ENCODE data around the gene DDR2. TPM values are rescaled to one million over a fixed set of nuclear protein-coding genes. Genes with fewer than 3 reads are reported as not detected.
"Not testable (repeated sequence)": the region's sequence is repeated elsewhere in the genome, so short reads cannot be mapped to it uniquely, and the experiment has no call there.

DDR2 gene
- total RNA-seq, 1 donor from 2014 or later, result 1.3 TPM

DNA sequence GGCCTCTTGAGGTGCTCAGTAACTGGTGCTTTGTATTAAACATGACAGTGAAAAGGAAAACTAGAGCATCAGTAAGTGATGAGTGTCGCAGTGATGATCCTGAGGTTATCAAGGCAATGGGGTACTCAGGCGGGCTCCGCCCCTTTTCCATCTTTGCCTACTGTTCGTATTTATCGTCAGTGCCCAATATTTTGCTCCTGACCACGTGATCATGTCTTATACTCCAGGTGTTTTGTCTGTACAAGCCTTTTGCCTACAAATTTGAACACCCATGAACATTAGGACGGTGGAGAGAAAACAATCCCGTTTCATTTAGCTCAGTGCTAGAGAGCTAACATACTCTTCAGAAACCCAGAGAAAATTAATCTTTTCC, 158.7 kb downstream of the DDR2 start:
- not testable (repeated sequence) for DNase-seq (ENCODE audit: low read depth)
- peak overlapping the region; percentile 53 for H3K4me3 ChIP-seq (ENCODE audit: low read depth, low read length)

DNA sequence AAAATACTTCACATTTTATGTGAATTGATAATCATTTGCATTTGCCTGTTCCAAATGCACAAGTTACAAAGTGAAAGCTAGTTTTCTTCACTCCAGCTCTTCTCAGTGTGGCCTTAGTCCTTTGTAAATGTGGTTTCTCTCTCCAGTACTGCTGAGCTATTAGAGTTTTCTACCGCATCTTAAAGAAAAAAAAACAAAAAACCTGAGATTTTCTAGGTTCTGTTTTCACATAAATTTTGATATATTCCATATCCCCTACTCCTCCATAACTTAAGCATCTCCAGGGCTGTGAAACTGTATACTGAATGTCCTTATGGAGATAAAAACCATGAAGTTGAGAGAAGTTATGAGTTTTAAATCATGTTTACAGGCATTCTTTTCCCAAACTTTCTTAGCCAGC, 162.0 kb downstream of the DDR2 start:
- H3K4me3 ChIP-seq (ENCODE audit: low read depth, low read length), result not testable (repeated sequence)

DNA sequence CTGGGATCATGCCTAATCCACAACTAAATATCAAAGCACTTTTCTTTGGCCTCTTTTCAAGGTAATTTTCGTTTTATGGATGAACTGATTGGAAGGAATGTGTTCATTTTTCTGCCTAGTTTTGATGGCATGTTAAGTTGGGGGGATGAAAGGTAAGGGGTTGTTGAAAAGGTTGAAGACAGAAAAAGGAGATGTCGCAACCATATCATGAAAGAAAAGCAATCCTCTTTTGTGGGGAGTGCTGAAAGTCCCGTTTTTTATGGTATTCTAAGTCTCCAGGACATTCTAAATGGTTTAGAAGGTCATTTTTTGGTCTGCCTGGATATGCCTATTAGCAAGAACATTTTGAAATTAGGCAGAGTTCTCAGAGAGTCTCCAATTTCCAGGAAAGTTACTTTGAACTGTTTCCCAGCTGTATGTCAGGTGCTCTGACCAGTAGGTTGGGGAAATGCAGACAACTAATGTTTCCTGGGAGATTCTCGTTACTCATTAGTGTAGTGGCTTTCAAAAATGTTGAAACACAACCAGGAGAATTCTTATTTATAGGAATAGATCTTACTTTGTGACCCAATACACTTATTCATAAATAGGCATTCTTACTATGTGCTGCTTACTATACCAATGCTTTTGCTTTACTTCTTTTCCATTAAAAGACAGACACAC, 164.5 kb downstream of the DDR2 start:
- DNase-seq (ENCODE audit: low read depth), result peak; percentile 43
- H3K4me3 ChIP-seq (ENCODE audit: low read depth, low read length), result not testable (repeated sequence)

More for the DNA sequence above, 162.0 kb downstream of the DDR2 start:
- DNase-seq (ENCODE audit: low read depth), result not testable (repeated sequence)

DNA sequence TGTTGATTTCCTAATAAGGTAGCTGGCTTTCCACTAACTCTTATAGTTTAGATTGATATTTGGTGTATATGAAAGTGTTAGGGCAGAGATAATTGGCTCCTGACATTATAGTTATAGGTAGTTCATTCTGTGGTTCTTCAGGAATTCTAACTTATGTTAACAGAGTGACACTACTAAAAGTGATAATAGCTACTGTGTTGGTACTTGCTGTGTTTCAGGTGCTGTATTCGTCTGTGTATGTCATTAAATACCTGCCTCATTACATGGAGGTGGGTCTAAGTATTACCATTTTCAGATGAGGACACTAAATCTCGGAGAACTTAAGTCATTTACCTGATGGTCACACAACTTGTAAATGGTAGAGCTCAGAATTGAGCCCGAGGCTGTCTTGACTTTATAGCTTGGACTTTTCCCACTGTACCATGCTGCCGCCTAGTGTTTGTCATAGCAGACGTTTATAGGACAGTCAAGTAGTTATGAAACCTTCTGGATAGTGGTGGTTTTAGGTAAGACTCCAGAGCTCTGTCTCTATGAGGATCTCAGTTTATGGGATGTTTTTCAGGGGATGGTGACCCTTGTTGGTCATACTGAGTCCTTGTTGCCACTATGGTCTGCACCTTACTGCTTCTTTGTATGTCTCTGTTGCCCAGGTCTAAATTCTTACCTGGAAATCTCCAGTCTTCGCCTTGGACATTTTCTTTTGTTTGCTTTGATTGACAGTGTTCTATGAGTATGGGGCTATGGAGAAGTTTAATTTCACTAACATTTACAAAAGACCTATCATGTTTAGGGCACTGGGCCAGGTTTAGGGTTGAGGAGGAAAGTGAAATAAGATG, 167.9 kb downstream of the DDR2 start:
- H3K4me3 ChIP-seq (ENCODE audit: low read depth, low read length), result not testable (repeated sequence)
- peak; percentile 33 for DNase-seq (ENCODE audit: low read depth)
- TF ChIP-seq, protein P1, sequence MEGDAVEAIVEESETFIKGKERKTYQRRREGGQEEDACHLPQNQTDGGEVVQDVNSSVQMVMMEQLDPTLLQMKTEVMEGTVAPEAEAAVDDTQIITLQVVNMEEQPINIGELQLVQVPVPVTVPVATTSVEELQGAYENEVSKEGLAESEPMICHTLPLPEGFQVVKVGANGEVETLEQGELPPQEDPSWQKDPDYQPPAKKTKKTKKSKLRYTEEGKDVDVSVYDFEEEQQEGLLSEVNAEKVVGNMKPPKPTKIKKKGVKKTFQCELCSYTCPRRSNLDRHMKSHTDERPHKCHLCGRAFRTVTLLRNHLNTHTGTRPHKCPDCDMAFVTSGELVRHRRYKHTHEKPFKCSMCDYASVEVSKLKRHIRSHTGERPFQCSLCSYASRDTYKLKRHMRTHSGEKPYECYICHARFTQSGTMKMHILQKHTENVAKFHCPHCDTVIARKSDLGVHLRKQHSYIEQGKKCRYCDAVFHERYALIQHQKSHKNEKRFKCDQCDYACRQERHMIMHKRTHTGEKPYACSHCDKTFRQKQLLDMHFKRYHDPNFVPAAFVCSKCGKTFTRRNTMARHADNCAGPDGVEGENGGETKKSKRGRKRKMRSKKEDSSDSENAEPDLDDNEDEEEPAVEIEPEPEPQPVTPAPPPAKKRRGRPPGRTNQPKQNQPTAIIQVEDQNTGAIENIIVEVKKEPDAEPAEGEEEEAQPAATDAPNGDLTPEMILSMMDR (conservative IDR thresholded peaks at IDR 0.05; ENCODE audit: low read depth, low read length), result peak; percentile 74

DNA sequence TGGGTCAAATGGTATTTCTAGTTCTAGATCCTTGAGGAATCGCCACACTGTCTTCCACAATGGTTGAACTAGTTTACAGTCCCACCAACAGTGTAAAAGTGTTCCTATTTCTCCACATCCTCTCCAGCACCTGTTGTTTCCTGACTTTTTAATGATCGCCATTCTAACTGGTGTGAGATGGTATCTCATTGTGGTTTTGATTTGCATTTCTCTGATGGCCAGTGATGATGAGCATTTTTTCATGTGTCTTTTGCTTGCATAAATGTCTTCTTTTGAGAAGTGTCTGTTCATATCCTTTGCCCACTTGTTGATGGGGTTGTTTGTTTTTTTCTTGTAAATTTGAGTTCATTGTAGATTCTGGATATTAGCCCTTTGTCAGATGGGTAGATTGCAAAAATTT, 175.2 kb downstream of the DDR2 start:
- not testable (repeated sequence) for DNase-seq (ENCODE audit: low read depth); H3K4me3 ChIP-seq (ENCODE audit: low read depth, low read length)

DNA sequence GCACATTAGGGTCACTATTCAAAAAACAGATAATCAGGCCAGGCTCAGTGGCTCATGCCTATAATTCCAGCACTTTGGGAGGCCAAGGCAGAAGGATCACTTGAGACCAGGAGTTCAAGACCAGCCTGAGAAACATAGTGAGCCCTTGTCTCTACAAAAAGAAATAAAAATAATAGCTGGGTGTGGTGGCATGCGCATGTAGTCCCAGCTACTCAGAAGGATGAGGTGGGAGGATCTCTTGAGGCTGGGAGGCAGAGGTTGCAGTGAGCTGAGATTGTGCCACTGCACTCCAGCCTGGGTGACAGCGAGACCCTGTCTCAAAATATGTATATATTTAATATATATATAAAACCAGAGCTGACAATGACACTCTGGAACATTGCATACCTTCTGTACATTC, 180.1 kb downstream of the DDR2 start:
- H3K4me3 ChIP-seq (ENCODE audit: low read depth, low read length); DNase-seq (ENCODE audit: low read depth): not testable (repeated sequence)

DNA sequence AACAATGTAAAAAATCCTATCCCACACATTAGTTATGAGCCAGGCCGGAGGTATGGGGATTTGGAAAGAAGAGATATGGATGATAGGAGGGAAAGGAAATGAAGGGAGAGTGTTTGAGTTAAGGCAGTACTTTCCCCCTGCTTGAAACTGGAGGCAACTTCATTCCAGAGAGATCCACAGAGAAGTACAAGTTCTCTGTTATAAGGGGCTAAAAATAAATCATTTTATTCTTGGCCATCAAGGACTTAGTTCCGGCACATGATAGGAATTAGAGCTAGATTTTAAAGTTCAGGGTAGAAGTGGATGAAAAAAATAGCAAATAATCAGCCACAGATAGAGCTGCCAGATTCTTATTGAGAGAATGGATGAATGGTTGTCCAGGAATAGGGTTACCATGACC, 185.9 kb downstream of the DDR2 start:
- DNase-seq (ENCODE audit: low read depth); H3K4me3 ChIP-seq (ENCODE audit: low read depth, low read length): not testable (repeated sequence)

DNA sequence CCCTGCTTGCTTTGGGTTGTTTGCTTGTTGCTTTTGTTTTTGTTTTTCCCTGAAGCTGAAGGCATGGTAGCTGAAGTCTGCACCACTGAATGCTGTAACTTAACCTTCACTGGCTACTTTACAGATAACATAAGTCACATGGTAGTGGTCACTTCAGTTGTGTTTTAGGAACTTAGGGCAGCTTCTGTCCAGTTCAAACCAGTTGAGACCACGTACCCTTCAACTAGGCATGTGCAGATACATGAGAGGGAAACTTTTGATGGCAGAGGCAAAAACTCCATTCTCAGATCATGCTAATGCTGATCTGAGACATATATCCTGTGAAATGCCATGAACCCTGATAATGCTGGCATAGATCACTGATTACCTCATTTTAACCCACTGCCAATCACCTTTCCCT, 186.4 kb downstream of the DDR2 start:
- not testable (repeated sequence) for H3K4me3 ChIP-seq (ENCODE audit: low read depth, low read length); DNase-seq (ENCODE audit: low read depth)

DNA sequence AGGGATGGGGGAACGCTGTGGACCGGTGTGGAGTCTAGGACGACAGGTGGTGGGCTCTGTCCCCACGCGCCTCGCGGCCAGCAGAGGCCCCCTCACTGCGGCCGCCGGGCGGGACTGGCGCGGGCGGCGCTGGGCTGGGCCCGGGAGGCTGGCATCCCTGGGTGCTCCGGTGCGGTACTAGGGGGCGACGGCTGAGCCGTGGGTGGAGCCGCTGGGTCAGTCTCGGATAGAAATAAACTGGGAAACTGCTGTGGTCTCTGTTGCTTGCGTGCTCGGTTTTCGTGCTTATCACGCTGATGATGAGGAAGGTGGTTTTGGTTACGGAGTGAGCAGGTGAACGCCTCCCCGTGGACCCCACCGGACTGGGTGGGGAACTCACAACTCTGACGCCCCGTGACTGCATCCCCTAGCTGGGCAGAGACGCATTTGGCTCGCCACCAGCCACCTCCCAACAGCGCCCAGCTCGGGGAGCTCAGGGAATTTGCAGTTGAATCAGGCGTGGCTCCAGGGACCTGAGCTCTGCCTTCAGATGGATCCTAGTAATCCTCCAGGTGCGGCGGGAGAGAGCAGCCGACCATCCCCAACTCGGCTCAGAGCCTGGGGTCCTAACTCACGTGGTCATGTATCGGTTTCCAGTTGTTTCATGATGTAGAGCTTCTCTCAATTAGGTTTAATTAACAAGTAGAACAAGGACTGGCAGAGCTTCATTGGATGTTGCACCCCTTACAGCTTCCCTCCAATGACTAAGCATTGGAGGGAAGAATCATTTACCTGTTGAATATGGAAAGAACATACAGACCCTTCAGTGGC, 190.3 kb downstream of the DDR2 start:
- no peak for DNase-seq (ENCODE audit: low read depth)
- TF ChIP-seq, protein P1 (conservative IDR thresholded peaks at IDR 0.05; ENCODE audit: low read depth, low read length), result peak; percentile 3
- H3K4me3 ChIP-seq (ENCODE audit: low read depth, low read length), result peak overlapping the region; percentile 51

DNA sequence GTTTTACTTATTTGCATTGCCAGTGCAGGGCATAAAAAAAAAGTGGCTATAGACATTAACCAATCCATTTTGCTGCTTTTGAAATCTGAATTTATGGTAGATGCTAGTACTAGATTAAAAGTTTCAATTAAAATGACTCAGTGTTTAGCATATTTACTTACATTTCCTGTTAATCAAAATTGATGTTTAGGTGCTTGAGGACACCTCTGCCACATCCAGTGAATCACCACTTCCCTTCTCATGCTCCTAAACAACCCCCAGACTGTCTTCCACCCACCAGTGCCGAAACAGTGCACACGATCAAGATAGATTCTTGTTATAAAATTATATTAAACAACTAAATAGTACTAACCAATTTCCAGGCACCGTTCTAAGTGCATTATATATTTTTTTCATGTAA, 191.0 kb downstream of the DDR2 start:
- TF ChIP-seq, protein P1 (conservative IDR thresholded peaks at IDR 0.05; ENCODE audit: low read depth, low read length), result no peak
- no peak overlapping the region for H3K4me3 ChIP-seq (ENCODE audit: low read depth, low read length)
- DNase-seq (ENCODE audit: low read depth), result no peak

Data from epithelial cell of proximal tubule (primary cell).